Fibroblast of skin of left quadriceps (primary cell): ENCODE measurements around the gene SCARF1.

ENCODE experiments used
- DNase-seq, 2 experiments: peaks; one replicate each; pipeline ENCODE4 v3.0.0-alpha.2; 2013; ENCODE audit warnings: low read depth in 2 of 2

Gene SCARF1

DNA sequence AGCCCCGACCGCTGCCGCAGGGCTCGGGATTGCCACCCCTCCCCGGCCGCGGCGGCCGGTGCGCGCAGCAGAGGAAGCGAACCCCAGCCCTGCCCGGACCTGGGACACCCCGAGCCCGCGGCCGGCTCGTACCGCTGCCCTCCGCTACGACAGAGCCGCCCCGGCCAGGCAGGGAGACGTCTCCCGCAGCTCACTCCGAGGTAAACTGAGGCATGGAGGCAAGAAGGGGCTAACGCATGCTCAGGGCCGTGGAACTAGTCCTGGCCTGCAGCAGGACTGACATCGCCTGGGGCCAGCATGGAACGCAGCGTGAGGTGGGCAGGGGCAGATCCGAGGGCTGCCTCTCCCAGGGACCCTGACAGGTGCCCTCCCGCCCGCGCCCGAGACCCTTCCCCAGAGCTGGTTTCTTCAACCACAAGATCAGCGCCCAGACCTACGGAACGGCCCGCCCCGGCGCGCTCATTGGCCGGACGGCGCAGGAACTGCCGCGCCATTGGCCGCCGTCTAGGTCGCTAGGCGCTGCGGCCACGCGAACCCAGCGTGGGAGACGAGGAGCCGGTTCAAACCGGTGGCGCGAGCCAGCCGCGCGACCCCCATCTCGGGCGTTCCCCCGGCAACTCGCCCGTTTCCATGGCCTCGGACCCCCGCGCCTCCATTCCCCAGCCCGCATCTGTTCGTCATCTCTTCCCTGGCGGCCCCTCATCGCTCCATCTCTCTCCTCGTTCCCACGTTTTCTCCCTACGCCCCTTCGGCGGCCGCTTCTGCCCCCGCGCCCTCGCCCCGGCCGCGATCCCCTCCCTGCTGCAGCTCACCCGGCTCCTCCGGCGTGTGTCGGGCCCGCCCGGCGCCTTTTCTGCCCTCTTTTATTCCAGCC, 17.3 kb downstream of the SCARF1 start, which contains the start of gene SLC43A2:
TSS of gene SLC43A2 (minus strand) at position 853 of the 874 bp plus-strand sequence. CDS start 960 bp downstream, outside the sequence.
- peak; percentile 24 to 35 for DNase-seq

DNA sequence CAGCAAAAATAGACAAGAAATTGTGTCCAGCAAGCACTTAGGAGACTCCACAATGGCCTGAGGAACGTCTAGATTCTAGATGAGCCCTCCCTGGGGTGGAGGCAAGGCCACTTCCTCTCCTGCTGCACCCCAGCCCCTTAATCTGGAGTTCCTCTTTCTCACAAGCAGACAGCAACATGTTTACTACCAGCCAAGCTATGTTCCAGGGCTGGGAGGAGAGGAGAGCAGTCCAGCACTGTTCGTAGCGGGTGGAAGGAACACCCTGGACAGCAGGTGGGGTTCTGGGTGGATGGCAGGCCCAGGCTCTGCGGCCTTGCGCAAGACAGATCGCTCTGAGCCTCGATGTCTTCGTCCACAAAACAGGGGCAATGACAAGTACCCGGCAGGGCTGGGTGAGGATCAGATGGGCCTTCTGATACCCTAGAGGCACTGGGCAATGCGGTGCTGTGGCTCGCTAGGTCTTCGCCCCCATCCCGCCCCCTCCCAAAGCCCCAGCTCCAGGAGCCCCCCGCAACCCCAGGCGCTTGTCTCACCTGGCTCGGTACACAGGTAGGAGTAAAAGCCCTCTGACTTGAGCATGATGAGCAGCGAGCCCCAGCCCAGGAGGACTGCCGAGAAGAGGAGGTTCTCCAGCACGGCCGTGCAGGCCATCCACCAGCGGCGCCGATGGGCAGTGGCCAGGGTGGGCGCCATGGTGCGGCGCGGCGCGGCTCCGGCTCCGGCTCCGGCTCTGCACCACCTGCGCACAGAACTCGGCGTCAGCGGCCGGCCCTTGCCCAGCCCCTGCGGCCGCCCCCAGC, 18.1 kb downstream of the SCARF1 start:
- no peak for DNase-seq

DNA sequence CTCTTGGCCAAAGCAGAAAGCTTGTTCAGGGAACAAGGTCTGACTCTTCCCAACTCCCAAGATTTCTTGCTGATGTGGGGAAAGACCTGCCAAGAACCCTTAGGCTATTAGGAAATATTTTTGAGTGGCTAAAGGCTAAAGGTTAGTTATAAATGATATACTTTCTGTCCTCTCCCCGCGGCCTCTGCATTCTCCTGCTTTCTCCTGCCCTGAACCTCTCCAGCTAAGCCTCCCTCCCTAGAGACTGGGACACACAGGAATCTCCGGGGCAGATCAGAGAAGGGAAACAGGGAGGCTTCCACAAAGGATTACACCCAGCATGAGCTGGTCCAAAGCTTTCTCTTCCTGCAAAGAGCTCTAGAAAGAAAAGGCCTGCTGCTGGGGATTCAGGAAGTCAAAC, 19.2 kb downstream of the SCARF1 start:
- no peak for DNase-seq

DNA sequence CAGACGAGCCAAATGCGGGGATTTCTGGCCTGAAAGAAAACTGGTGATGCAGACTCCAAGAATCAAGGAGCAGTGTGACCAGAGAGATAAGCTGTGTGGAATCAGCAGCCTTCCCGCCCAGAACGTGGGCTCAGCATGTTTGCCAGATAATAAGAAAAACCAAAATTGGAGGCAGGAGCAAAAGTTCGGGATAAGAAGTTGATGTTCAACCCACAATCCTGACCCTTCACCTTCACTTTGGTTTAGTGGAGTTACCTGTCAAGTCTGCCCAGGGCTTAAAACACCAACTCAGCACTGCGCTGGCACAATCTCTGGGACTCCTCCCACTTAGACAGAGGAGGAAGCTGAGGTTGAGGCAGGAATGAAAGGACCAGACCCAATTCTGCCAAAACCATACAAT, 20.0 kb downstream of the SCARF1 start:
- no peak for DNase-seq

DNA sequence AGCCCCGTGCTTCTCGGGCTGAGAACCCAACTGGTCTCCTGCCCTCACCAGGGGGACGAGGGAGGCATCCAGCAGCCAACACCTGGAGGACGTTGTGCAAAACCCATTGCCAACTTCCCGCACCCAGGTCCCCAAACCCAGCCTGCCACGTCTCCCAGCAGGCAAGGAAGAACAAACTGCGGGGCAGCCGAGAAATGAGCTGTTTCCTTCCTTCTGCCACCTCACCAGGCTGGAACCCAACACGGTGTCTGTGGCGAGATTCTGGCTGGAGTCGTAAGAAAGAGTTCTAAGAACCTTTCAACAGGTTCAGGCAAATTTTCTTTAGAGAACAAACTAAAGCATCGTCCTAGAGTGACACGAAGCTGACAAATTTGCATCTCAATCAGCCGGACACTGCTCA, 20.5 kb downstream of the SCARF1 start:
- no peak for DNase-seq

DNA sequence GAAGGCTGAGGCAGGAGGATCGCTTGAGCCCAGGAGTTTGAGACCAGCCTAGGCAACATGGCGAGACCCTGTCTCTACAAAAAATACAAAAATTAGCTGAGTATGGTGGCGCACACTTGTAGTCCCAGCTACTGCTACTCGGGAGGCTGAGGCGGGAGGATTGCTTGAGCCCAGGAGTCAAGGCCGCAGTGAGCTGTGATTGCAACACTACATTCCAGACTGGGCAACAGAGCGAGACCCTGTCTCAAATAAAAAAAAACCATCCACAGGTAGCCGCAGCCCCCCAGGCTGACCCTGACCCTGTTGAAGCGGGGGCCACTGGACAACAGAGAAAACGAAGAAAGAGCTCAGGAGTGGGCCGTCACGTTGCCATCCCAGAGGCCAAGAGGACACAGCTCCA, 20.9 kb downstream of the SCARF1 start:
- DNase-seq = no peak

DNA sequence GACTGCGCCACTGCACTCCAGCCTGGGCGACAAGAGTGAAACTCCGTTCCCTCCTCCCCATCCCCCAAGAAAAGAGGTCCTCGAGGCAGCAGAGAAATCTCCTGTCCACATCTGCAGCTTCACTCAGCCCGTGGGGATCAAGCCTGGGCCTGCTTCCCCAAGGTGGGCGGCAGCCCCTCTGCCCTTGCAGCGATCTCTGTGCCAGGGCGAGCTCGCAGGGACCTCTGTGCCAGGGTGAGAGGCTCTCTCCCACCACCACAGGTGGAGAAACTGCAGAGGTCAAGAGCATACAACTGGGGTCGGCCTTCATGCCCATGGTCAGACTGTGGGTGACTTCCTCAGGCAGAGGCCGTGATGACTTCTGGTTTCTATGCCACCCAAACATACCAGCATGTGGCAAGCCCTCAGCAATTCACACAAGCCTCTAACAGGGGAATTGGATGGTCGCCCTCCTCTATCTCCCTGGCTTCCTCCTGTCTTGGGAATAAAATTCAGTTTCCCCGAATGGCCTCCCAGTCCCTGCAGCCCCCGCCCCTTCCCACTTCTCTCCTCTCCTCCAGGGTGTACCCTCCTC, 22.4 kb downstream of the SCARF1 start:
- no peak for DNase-seq

- no peak for DNase-seq
Observed at GRCh38 chr17:1621273-1621954, 24.1 kb downstream of the SCARF1 start.

DNA sequence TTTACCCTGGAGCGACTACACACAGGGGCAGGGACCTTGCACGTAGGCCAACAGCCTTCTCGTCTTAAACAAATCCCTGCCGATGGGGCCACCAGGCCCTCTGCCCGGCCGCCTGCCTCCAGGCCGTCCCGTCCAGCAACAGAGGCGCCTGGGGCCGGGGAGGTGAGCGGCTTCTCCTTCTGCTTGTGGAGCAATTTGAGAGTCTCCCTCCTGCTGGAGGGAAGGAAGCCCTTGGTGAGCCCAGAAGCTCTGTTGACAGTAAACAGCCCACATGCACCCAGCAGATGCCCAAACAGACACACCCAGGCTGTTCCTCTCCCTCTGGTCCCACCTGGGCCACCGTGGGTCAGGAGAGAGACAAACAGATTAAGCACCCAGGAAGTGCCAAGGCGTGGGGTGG, 25.0 kb downstream of the SCARF1 start:
- DNase-seq = no peak

- DNase-seq = peak; percentile 24 to 31
Observed at GRCh38 chr17:1617620-1618174, 27.8 kb downstream of the SCARF1 start.

GRCh38 chr17:1616101-1616500, 29.4 kb downstream of the SCARF1 start:
- no peak for DNase-seq

DNA sequence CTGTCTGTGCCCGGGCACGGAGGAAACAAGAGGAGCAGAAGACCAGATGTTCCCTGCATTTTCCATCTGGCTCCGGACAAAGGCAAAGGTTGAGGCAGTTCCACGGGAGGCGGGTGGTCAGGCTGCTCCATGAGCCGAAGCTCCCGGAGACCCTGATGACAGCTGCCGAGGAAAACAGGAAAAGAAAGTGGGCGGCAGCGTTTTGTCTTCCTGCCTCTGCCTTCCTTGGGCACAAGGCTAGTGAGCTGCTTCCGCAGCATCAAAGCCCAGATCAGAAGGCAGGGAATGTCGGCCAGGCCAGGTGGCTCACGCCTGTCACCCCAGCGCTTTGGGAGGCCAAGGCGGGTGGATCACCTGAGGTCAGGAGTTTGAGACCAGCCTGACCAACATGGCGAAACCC, 33.1 kb downstream of the SCARF1 start:
- DNase-seq = no peak

DNA sequence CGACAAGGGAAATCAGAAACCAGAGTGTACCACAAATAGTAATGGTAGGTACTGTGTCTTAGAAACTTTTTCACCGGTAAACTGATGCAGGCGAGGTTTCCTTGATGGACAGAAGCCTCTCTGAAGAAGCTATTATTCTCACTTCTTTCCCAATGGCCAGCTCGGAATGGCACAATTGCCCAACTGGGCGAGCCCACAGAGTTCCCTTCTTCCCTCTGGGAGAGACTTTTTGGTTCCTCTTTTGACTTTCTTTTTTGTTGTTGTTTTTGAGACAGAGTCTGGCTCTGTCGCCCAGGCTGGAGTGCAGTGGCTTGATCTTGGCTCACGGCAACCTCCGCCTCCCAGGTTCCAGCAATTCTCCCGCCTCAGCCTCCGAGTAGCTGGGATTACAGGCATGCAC, 33.8 kb downstream of the SCARF1 start:
- DNase-seq = no peak

GRCh38 chr17:1608676-1609075, 36.9 kb downstream of the SCARF1 start:
- no peak for DNase-seq

DNA sequence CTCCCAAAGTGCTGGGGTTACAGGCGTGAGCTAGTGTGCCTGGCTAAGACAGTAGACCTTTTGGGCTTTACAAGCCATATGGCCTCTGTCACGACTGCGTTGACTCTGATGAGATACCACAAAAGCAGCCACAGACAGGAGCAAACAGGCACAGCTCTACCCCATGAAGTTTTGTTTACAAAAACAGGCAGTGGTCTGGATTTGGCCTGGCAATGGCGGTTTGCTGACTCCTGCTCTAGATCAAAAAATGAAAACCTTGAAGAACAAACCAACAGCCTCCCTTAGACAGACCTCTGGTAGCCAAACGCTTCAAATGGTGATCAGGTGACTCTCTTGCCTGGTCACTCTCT, 37.6 kb downstream of the SCARF1 start:
- DNase-seq = no peak

GRCh38 chr17:1606352-1606985, 39.1 kb downstream of the SCARF1 start:
- DNase-seq = no peak

DNA sequence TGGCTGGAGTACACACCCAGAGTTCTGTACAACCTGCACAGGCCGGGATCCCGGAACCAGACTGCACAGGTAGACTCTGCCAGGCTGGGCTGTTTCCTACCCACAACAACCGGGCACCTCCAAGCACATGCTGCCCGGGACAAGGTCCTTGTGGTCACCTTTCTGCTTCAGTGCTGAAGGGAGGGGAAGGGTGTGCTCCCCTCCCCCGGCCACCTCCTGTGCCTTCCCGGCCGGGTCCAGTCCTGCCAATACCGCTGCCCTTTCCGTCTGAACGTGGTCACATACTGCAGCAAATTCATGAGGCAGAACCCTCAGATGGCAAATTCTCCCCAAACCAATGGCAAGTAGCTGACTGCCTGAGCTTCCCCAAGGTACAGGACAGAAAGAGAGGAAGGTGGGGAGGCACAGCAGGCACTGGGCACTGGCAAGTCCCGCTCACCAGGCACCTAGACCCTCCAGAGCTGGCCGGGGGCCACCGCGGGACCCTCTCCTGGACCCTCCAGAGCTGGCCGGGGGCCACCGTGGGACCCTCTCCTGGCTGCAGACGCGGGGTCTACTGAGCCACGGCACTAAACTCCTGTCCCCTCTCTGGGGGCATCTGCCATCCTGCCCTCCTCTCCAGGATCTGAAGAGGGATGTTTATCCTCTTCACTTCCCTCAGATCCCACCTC, 39.7 kb downstream of the SCARF1 start:
- DNase-seq = no peak

DNA sequence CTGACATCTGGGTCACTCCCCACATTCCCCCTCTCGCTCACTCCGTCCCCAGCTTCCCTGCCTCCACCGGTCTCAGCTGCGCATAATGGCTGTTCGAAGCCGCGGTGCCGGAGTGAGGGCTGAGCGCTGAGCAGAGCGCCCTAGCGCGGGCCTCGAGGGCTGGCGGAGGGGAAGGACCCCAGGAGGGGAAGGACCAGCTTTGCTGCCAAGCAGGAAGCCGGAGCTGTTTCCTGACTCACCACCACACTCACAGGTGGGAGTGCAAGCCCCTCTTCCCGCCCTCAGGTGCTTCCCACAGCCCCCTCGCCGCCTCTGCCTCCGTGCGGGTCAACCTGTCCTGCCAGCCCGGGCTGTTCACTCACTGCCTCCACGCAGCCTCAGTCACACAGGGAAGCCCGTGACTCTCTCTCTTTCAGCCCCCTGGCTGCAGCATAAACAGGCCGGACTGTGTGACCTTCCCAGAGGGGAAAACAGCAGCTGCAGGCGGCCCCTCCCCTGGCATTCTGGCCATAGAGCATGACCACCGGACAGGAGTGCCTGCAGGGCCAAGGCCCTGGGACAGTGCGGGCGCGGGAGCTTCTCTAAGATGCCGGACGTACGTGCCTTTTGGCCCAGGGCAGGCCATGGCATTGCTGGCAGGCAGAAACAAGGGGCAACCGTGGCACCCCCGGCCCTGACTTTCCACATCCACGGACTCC, 40.6 kb downstream of the SCARF1 start:
- DNase-seq = no peak

- DNase-seq = no peak
Observed at GRCh38 chr17:1601571-1601970, 44.0 kb downstream of the SCARF1 start.
